B cell (primary cell): ENCODE measurements around the gene SMLR1. TPM values are rescaled to one million over a fixed set of nuclear protein-coding genes. Genes with fewer than 3 reads are reported as not detected.
"Not testable (repeated sequence)": the region's sequence is repeated elsewhere in the genome, so short reads cannot be mapped to it uniquely, and the experiment has no call there.

Source experiments
- ATAC-seq: fragments of 200-7000 bp; cut with Tn5 transposase; one replicate; pipeline ENCODE4 v1.10.0; 2021; ENCODE audit warnings: low read depth, mild to moderate bottlenecking, moderate number of reproducible peaks, moderate library complexity
- CTCF ChIA-PET: fragments of 350-600 bp; sonication (Branson Sonifier 250); formaldehyde crosslinking; loops from one replicate; lab custom pipeline; 2021; ENCODE audit warnings: antibody characterized with exemption, inconsistent platforms; lab: Charles Lee
- POLR2A ChIA-PET: fragments of 350-600 bp; sonication (Branson Sonifier 250); formaldehyde crosslinking; loops from one replicate; lab custom pipeline; 2021; ENCODE audit warnings: antibody characterized with exemption; lab: Charles Lee
- DNase-seq: peaks from one replicate; pipeline ENCODE4 v3.0.0; 2013
- H2AFZ ChIP-seq: 2 replicates; pipeline ENCODE4 v1.6.1; 2012; ENCODE audit warnings: mild to moderate bottlenecking, low read depth, low read length; ENCODE audit not compliant: insufficient read depth, poor library complexity, severe bottlenecking
- H3K27ac ChIP-seq, 2 donors: 1 replicate in 1 of 2; 2 replicates in 1 of 2; pipeline ENCODE4 v1.5.1; 2012 to 2013; ENCODE audit warnings: low read length in 2 of 2, mild to moderate bottlenecking in 2 of 2, moderate library complexity in 1 of 2
- H3K27me3 ChIP-seq, 4 experiments: fragments of 200-600 bp in 1 of 4; sonication (generic) in 1 of 4; replicated peaks in 1 of 4; 1 replicate in 2 of 4; 2 replicates in 2 of 4; pipeline versions ENCODE4 v1.6.1 to v1.7.0; 2013 to 2016; ENCODE audit warnings: low read length in 3 of 4, mild to moderate bottlenecking in 2 of 4, mixed read lengths in 1 of 4, moderate library complexity in 1 of 4; ENCODE audit not compliant: insufficient read depth in 4 of 4, control insufficient read depth in 3 of 4; ENCODE audit errors: control extremely low read depth in 1 of 4
- H3K36me3 ChIP-seq, 2 experiments: replicated peaks in 1 of 2; 1 replicate in 1 of 2; 2 replicates in 1 of 2; pipeline versions ENCODE4 v1.6.1 to v1.7.1; 2013; ENCODE audit warnings: low read length in 1 of 2; ENCODE audit not compliant: insufficient read depth in 2 of 2, control insufficient read depth in 1 of 2; ENCODE audit errors: control extremely low read depth in 1 of 2, extremely low read depth in 1 of 2
- H3K4me1 ChIP-seq, 2 donors: fragments of 200-600 bp in 1 of 2; sonication (generic) in 1 of 2; 1 replicate in 1 of 2; 2 replicates in 1 of 2; pipeline versions ENCODE4 v1.5.1 to v1.6.1; 2013 to 2017; ENCODE audit warnings: low read length in 2 of 2; ENCODE audit not compliant: control insufficient read depth in 2 of 2, insufficient read depth in 2 of 2
- H3K4me2 ChIP-seq: replicated peaks from 2 replicates; pipeline ENCODE3; 2012; ENCODE audit warnings: mild to moderate bottlenecking, low read depth, low read length; ENCODE audit not compliant: poor library complexity, severe bottlenecking
- H3K4me3 ChIP-seq, 5 experiments: fragments of 200-600 bp in 1 of 5; sonication (generic) in 1 of 5; 1 replicate in 3 of 5; 2 replicates in 2 of 5; pipeline versions ENCODE4 v1.5.1 to v1.7.0; 2011 to 2016; ENCODE audit warnings: low read length in 4 of 5, mild to moderate bottlenecking in 4 of 5, low read depth in 2 of 5, control low read depth in 1 of 5, moderate library complexity in 1 of 5; ENCODE audit not compliant: insufficient read depth in 1 of 5; ENCODE audit errors: control extremely low read depth in 1 of 5, extremely low read depth in 1 of 5
- H3K79me2 ChIP-seq: fragments of 200-600 bp; sonication (generic); one replicate; pipeline ENCODE4 v1.6.0; 2016; ENCODE audit warnings: low read length; ENCODE audit not compliant: control insufficient read depth, insufficient read depth
- H3K9ac ChIP-seq: fragments of 200-600 bp; sonication (generic); 2 replicates; pipeline ENCODE4 v1.6.1; 2017; ENCODE audit warnings: mild to moderate bottlenecking, low read length, moderate library complexity
- H3K9me3 ChIP-seq, 3 donors: one replicate each; pipeline versions ENCODE4 v1.6.1 to v1.7.1; 2013; ENCODE audit warnings: low read length in 2 of 3; ENCODE audit not compliant: control insufficient read depth in 2 of 3, insufficient read depth in 1 of 3; ENCODE audit errors: control extremely low read depth in 1 of 3
- H4K20me1 ChIP-seq: 2 replicates; pipeline ENCODE4 v1.6.0; 2012; ENCODE audit warnings: mild to moderate bottlenecking, low read length; ENCODE audit not compliant: insufficient read depth, control insufficient read depth, poor library complexity, severe bottlenecking
- H3K27ac Mint-ChIP-seq: one replicate; pipeline ENCODE4 v1.8.0; 2021; ENCODE audit warnings: mixed read lengths
- H3K27me3 Mint-ChIP-seq: one replicate; pipeline ENCODE4 v1.8.0; 2021; ENCODE audit warnings: mixed read lengths
- H3K4me1 Mint-ChIP-seq: one replicate; pipeline ENCODE4 v1.8.0; 2021; ENCODE audit warnings: mixed read lengths
- H3K4me3 Mint-ChIP-seq: one replicate; pipeline ENCODE4 v1.8.0; 2021; ENCODE audit warnings: mixed read lengths
- H3K9me3 Mint-ChIP-seq: one replicate; pipeline ENCODE4 v1.8.0; 2022; ENCODE audit warnings: mixed read lengths; ENCODE audit not compliant: insufficient read depth
- CTCF ChIP-seq: fragments of 200-600 bp; IDR thresholded peaks from one replicate; pipeline ENCODE4 v1.8.0; 2022; ENCODE audit warnings: antibody characterized with exemption, mild to moderate bottlenecking
- EZH2 ChIP-seq: IDR thresholded peaks from 2 replicates; pipeline ENCODE4 v1.6.1; 2012; ENCODE audit warnings: borderline replicate concordance, low read depth, mild to moderate bottlenecking, moderate library complexity, low read length; ENCODE audit not compliant: insufficient read depth, poor library complexity, severe bottlenecking
- WGBS: methylation state at CpG from one replicate; pipeline ENCODE4 v1.1.5; 2013; ENCODE audit warnings: missing lambda C conversion rate; ENCODE audit not compliant: insufficient coverage; 5-methylcytosine and 5-hydroxymethylcytosine counted together
- intact Hi-C: fragments of 100-400 bp; cut with micrococcal nuclease; formaldehyde crosslinking; loops from one replicate; pipeline ENCODE4 v1.10.0; 2022
- polyA plus RNA-seq: library from polyadenylated mRNA; depleted of rRNA; stranded (reverse); fragments of >200 nt; gene quantifications from 2 replicates; pipeline ENCODE4 v1.2.3, GENCODE V29; 2012
- total RNA-seq, 2 donors: library from RNA; stranded (reverse); fragments of 120-200 nt in 1 of 2; gene quantifications; 1 replicate in 1 of 2; 2 replicates in 1 of 2; pipeline versions ENCODE4 v1.2.3 to v1.2.4, GENCODE V29; 2013 to 2022

The SMLR1 gene
- total and polyA plus RNA-seq, 2 donors (not counting 1 experiment from before 2014, with no cell fraction given) = not detected

GRCh38 chr6:130797061-130797460, 30.1 kb upstream of the SMLR1 start:
- Mint-ChIP-seq H3K9me3 (peaks cover 3% of the 10 kb centered on the region), H3K4me3 (no peak overlapping the region), H3K27ac (no peak overlapping the region), H3K4me1 (no peaks in the 10 kb centered on the region), H3K27me3 (peaks cover 3% of the 10 kb centered on the region)
- no peak overlapping the region for H3K27ac ChIP-seq
- intact Hi-C loops = no loop called here
- H3K4me3 ChIP-seq = no peak overlapping the region
- no peaks in the 10 kb centered on the region for H4K20me1 ChIP-seq
- DNase-seq (no peak), ATAC-seq (no peak)
- H2AFZ ChIP-seq = no peak overlapping the region
- no peaks in the 10 kb centered on the region for H3K36me3 ChIP-seq
- no CpG with 5 or more reads among the region's 2 CpGs for WGBS
- H3K9me3 ChIP-seq = peaks cover 0 to 7% (median 0%) of the 10 kb centered on the region in 3 donors
- H3K79me2 ChIP-seq = no peaks in the 10 kb centered on the region
- H3K9ac ChIP-seq = no peak overlapping the region
- H3K27me3 ChIP-seq = no peaks in the 10 kb centered on the region
- CTCF ChIA-PET = no interaction called here
- no peaks in the 10 kb centered on the region for H3K4me1 ChIP-seq
- no peak for TF ChIP-seq EZH2
- TF ChIP-seq CTCF = no peak
- POLR2A ChIA-PET = no interaction called here
- H3K4me2 ChIP-seq = no peak overlapping the region

- H3K4me1 Mint-ChIP-seq, CTCF ChIA-PET, H3K4me3 Mint-ChIP-seq, H2AFZ ChIP-seq, H3K27me3 ChIP-seq, POLR2A ChIA-PET, H3K27ac Mint-ChIP-seq, H3K79me2 ChIP-seq, H3K9ac ChIP-seq, intact Hi-C loops, H3K9me3 ChIP-seq, H3K36me3 ChIP-seq, H3K4me2 ChIP-seq, H4K20me1 ChIP-seq, H3K4me3 ChIP-seq, H3K4me1 ChIP-seq, H3K27me3 Mint-ChIP-seq, H3K9me3 Mint-ChIP-seq, DNase-seq, H3K27ac ChIP-seq, ATAC-seq: not testable (repeated sequence)
- over 99% methylated on average over 15 of the region's 37 CpGs for WGBS
These were observed 25.8 kb upstream of the SMLR1 start for GRCh38 chr6:130801368-130801767.
